ENCODE results near the gene PRRG2.
A peak's percentile ranks its signal among the peaks of the same experiment; 100 is the strongest.

Gene PRRG2

DNA sequence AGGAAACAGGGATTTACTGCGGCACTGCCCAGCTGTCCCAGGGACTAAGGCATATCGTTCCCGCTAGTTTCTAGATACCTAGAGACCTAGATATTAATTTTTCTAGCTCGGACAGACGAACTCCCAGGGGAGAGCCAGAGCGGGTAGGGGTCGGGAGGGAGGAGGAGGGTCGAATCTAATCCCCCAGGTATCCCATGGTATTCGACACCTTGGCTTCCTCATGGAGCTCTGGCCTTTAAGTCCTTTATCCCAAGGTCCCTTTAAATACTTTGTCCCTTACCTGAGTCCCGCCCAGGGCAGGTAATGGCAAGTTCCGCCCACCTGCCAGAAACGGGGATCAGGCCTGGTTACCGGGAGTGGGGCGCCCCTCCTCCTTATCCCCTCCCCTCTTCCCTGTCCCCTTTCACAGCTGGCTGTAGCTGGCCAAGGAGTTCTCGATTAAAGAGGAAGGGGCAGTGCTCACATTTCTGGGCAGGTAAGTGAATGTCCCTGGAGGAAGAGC lies at the start of gene PRRG2:
Gene PRRG2, plus strand, starts transcription at position 310 of the 502 bp plus-strand sequence. CDS start 1,904 bp downstream, outside the sequence.
- DNase-seq = no peak

GRCh38 chr19:49533551-49534488 lies 47.3 kb upstream of the PRRG2 start:
- DNase-seq = peak; percentile 94

- no peak for DNase-seq
Measured at GRCh38 chr19:49534632-49535385, 46.3 kb upstream of the PRRG2 start.

DNA sequence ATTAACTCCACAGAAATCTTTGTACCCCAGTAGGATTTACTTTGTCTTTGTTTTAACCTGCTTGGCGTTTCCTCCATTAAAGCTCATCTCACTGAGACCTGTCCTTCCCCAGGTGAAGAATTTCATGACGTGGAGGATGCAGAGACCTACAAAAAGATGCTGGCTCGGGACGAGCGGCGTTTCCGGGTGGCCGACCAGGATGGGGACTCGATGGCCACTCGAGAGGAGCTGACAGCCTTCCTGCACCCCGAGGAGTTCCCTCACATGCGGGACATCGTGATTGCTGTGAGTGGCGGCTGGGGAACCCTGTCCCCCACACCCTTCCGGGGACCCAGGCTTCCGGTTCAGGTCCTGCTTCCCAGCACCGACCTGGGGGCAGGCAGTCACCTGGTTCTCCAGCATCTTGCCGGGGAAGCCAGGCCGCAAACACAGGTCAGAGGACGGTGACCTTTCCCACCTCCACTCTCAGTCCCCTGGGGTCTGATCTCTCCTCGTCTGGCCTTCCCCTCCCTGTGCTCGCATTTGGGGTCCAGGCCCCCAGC lies 44.1 kb upstream of the PRRG2 start:
- DNase-seq = no peak

DNA sequence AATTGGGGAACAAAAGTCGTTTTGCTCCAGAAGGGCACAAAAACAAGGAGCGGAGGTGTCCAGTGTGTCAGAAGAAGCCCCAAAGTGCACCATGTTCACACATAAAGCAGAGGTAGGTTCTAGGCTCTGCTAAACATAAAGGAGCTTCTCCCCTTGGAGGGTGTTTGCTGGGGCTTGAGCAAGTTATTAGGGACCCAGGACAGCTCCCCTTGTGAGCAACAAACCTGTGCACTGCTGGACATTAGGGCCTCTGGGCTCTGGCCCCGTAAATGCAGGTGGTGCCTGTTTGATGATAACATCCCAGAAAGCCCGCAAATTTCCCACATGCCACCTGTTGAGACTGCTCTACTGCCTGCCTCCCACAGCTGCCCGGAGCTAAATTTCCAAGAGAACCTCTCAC lies 42.5 kb upstream of the PRRG2 start:
- DNase-seq = no peak

DNA sequence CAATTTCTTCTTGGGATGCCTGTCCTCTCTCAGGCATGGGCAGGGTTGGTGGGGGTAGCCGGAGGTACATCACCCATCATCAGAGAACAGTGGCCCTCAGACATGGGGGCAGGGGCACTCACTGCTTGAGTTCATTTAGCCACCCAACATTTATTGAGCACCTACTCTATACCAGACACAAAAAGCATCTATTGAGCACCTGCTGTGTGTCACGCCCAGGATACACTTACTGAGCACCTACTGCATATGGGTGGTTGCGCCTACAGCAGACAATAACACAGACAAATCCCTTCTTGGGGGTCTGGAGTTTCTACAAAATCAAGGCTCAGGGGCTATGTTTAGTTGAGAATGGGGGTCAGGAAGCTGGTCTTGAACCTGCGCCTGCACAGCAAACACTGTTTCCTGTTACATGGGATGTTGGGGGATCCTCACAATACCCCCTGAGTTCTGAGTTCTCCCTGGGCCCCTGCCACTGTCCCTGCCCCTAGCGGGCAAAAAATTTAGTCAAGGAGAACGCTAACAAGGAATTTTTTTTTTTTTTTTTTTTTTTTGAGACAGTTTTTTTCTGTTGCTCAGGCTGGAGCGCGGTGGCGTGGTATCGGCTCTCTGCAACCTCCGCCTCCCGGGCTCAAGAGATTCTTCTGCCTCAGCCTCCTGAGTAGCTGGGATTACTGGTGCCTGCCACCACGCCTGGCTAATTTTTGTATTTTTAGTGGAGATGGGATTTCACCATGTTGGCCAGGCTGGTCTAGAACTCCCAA lies 41.7 kb upstream of the PRRG2 start:
- DNase-seq = no peak

GRCh38 chr19:49541914-49542313 lies 39.2 kb upstream of the PRRG2 start:
- no peak for DNase-seq

DNA sequence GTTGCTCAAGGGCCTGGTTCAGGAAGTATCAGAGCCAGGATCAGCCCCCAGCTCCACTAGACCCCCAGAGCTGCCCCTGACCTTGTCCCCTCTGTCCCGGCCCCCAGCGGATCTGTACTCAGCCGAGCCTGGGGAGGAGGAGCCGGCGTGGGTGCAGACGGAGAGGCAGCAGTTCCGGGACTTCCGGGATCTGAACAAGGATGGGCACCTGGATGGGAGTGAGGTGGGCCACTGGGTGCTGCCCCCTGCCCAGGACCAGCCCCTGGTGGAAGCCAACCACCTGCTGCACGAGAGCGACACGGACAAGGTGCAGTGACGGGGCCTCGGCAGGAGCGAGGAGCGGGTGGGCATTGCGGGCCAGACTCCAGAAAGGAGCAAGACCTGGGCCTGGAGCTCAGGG lies 38.7 kb upstream of the PRRG2 start:
- DNase-seq = no peak

DNA sequence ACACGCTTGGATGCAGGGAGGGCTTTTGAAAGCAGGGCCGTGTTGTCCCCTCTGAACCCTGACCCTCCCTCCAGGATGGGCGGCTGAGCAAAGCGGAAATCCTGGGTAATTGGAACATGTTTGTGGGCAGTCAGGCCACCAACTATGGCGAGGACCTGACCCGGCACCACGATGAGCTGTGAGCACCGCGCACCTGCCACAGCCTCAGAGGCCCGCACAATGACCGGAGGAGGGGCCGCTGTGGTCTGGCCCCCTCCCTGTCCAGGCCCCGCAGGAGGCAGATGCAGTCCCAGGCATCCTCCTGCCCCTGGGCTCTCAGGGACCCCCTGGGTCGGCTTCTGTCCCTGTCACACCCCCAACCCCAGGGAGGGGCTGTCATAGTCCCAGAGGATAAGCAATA lies 38.1 kb upstream of the PRRG2 start:
- no peak for DNase-seq

- no peak for DNase-seq
Measured at GRCh38 chr19:49544154-49544553, 37.0 kb upstream of the PRRG2 start.

DNA sequence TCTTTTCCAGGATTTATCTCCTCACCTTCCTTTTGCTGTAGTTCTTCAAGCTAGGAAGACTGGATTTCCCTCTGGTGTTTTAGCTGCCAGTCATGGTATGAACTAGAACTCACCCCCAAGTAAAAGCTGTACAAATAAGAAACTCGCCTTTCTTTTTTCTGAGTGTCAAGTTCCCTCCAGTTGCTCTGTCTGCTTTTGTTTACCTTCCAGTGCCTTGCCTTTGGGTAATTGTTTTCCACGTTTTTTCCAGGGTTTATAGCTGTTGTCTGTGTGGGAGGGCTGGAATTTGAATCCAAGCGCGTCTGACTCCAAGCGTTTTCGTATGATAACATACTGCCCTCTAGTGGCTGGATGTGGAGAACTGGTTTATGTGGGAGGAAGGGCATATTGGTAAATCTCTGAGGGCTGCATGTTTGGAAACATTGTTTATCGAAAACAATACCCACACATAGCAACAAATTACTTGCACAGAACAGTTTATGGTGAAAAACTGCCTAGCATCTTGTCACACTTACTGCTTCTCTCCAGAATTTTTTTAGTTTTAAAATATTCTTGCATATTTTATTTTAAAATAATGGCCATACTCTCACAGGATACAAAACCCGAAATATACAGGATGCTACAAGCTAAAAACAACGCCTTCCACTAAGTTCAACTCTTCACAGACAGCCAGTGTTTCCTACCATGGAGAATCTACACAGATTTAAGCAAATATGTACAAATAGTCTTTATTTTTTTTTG lies 34.1 kb upstream of the PRRG2 start:
- peak; percentile 77 for DNase-seq

DNA sequence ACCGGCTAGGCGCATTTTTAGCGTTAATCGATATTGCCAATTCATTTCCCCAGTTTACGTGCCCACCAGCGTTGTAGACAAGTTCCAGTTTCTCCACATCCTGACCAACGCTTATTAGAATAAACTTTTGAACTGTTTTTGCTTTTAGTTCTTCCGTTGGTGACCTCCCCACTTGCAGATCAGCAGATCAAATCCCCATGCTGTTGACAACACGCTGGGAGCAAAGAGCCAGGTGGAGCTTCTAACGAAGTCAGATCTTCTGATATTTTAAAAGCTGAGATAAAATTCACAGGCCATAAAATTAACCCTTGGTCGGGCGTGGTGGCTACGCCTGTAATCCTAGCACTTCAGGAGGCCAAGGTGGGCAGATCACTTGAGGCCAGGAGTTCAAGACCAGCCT lies 32.1 kb upstream of the PRRG2 start:
- DNase-seq = no peak

DNA sequence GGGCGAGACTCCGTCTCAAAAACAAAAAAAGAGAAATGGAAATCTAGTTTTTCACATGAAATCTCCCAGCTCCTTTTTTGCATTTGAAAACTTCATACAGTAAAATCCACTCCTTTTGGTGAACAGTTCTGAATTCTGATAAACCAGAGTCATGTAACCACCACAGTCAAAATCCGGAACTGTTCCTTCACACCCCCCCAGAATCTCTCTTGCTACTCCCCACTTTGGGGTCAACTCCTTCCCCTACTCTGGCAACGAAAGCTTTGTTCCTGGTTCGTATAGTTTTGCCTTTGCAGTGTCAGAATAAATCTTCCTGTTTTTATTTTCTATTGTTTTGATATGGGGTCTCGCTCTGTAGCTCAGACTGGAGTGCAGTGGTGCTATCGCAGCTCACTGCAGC lies 29.6 kb upstream of the PRRG2 start:
- DNase-seq = no peak

GRCh38 chr19:49552749-49553148 lies 28.4 kb upstream of the PRRG2 start:
- no peak for DNase-seq

DNA sequence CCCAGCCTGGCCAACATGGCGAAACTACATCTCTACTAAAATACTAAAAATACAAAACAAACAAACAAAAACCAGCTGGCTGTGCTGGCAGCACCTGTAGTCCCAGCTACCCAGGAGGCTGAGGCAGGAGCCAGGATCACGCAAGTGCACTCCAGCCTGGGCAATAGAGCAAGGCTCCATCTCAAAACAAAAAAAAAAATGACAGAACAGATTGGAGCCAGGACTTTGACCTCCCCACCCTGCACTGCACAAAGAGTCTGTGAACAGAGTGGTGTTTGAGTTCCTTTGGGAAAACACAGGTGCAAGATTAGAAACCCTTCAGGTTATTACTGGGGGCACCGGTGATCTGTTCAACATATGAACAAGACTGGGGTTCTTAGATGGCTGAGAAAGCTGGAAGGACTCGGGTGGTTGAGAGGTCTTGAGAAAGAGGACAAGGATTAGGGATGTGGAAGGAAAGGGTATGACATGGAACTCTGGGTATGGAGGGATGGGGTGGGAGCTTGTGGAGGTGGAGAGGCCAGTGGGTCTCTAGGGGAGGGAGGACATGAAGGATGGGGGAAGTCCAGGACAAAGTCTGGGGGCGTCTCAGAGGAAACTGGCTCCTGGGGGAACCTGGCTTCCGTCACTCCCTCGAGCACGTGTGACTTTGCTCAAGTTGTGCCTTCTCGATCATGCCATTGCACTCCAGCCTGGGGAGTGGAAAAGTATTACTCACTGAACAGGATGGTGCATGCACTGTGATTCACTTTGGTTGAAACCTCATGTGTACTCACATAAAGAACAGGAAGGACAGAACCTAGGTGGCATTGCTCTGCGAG lies 27.5 kb upstream of the PRRG2 start:
- peak; percentile 84 for DNase-seq

DNA sequence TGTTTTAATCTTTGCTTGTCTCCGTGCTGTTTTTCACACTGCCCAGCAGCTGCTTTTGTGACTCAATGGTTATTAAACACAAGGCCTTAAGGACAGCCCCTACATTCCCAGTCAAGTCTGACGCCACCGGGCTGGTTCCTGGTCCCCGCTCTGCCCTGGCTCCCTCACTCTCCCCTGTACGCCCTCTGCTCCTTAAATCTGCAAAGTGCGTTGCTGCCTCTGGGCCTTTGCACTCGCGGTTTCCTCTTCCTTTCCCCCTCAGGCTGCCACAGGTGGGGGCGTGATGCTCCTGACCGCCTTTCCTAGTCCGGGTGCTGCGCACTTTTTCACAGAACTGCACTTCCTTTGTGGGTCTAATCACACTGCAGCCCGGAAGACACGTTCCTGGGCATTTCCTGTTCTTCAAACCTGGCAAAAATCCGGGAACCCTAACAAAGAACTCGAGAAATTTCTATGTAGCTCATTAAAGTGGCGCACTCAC lies 26.4 kb upstream of the PRRG2 start:
- peak; percentile 82 for DNase-seq

- peak; percentile 89 for DNase-seq
Measured at GRCh38 chr19:49555600-49556411, 25.3 kb upstream of the PRRG2 start.

GRCh38 chr19:49556412-49557398 lies 24.4 kb upstream of the PRRG2 start:
- DNase-seq = peak; percentile 77

Measured in activated effector memory CD4-positive, alpha-beta T cell treated with anti-CD3 and anti-CD28 coated beads, Interleukin-2, amount 50 U/mL, for 16 hours (primary cell).